HG03039 (cell line): ENCODE measurements around the gene FNBP1.

Source experiments
- ATAC-seq: cut with Tn5 transposase; IDR thresholded peaks from one replicate; pipeline ENCODE4 v1.9.1; 2021; ENCODE audit warnings: mild to moderate bottlenecking, moderate library complexity; ENCODE audit not compliant: unreplicated experiment

The FNBP1 gene

DNA sequence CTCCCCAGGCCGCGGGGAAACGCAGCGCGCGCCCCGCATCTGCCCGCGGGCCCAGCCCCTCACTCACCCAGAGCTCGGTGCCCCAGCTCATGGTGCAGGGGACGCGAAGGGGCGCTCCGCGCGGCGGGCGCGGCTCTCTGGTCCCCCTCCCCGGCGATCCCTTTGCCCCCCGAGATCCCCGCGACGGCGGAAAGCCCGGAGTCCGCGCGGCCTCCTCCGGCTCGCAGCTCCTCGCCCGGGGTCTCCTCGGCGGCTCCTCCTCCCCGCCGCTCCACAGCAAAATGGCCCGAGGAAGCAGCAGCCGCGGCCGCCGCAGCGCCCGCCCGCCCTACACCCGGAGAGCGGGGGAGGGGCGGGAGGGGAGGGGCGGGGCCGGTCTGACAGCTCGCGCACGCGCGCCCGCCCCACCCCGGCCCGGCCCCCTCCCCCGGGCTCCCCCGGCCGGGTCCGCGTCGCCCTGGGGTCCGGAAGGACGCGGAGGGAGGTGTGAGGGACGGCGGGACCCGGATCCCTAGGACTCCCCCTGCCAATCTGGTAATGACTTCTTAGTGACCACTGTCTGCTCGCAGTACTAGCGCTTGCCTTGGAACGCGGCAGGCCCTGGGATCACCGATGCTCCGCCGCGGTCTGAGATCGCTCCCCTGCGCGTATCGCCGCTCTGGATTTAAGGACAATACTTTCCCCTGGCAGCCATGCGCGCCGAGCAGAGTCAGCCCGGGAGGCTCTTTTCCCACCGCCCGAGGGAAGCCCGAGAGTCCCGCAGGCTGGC is at the start of gene FNBP1:
FNBP1 (minus strand) TSS at position 305 of the 769 bp plus-strand sequence; CDS start at position 91, 214 bp downstream.
- ATAC-seq = no peak

DNA sequence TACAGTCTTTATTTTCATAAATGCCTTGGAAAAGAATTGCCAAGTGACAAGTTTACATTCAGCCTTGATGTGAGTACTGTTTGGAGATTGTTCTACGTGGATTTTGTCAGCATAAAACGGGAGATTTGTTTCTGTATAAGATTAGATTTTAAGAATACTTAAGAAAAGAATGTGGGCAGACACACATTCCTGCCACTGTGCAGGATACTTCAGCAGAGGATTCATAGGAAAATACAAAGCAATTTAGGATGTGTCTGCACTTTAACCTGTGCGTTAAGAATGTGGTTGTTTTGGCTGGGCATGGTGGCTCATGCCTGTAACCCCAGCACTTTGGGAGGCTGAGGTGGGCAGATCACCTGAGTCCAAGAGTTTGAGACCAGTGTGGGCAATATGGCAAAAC is 47.9 kb upstream of the FNBP1 start:
- no peak for ATAC-seq

DNA sequence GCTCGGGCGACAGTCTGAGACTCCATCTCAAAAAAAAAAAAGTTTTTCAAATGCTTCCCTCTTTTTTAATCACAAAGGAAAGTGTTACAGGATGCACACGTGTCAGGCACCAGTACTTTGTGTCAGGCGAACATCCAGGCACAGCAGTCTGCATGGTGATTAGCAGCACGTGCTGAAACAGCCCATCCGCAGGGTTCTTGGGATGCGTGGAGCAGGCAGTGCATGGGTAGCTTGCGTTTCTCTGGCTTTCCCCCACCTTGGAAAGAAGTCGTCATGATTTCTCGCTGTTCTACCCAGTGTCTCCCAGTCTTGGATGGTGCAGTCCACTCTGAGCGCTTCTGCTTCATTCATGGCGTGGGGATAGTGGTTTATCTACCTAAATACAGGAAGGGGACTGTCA is 46.2 kb upstream of the FNBP1 start:
- ATAC-seq = no peak

DNA sequence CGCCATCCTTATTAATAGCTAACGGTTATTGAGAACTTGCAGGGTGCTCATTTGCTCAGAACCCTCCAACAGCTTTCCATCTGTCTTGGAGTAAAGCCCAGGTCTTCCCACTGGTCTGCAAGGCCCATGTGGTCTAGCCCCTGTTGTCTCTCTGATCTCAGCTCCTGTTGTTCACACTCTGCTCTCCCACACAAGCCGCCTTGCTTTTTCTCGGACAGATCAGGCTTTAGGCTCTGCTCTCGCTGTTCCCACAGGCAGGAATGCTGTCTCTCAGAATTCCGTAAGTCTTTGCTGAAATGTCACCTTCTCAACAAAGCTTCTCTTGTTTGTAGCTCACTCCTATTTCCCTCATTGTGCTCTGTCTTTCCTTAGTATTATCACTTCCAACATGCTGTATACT is 45.1 kb upstream of the FNBP1 start:
- ATAC-seq = no peak

DNA sequence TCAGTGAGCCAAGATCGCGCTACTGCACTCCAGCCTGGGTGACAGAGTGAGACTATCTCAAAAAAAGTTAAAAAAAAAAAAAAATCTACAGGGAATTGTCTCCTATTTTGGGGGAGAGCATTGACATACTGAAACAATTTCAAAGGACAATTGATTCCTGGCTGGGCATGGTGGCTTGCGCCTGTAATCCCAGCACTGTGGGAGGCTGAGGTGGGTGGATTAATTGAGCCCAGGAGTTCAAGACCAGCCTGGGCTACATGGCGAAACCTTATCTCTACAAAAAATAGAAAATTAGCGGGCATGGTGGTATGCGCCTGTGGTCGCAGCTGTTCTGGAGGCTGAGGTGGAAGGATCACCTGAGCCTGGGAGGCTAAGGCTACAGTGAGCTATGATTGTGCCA is 41.3 kb upstream of the FNBP1 start:
- ATAC-seq = no peak

DNA sequence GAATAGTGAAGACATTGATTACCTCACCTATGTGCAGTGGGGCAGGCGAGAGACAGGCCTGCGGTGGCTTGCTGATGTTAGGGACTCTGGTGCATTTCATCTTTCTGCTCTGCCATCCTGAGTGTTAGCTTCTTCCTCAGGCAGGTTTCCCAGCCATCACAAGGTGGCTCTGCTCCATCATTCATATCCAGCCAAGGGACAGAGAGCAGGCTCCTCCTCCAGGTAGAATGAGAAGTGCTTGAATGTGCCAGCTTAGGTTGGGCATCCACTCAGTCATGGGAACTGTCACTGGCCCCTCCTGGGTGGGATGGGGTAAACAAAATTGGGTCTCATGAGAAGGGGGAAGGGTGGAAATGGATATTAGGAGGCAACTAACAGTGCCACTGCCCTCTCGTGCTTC is 35.6 kb upstream of the FNBP1 start:
- no peak for ATAC-seq

DNA sequence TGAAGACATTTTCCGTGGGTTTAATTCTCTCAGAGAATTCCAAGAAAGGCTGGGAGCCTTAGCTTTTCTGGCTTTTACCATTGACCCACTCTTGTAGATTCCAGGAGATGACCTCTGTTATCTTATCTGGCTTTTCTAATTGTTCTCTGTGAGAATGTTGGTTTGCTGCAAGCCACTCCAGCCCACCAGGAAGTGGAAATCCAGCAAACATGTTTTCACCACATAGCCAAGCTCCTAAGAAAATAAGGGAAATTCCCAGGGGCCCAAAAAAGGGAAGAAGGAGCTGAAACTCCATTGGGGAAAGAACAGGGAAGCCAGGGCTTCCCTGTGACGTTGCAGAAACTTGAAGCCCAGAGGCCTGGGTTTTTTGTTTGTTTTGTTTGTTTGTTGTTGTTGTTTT is 30.4 kb upstream of the FNBP1 start:
- ATAC-seq = no peak

DNA sequence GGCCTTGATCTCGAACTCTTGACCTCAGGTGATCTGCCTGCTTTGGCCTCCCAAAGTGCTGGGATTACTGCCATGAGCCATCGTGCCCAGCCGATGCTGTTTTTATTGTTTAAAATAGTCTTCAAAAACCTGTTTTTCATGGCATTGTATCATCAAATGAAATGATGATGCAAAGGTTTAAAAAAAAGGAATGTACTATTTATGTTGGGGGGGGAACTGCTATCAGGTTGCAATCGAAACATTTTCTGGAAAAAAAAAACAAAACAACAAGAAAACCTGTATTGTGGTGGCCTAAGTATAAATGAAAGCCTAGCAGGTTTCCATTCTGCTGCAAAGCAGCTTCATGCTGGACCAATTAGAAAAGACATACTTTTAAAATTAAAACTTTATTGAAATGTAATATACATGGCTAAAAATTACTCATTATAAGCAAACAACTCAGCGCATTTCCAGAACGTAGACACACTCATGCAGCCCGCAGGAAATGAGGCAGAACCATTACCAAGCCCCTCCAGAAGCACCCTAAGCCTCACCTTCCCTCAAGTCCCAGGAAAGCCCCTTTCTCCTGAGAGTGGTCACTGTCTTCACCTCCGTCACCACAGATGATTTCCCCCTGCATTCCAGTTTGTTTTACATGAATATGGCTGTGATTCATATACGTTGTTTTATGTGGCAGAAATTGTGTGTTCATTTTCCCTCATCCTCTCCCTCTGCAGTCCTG is 29.7 kb upstream of the FNBP1 start:
- no peak for ATAC-seq

DNA sequence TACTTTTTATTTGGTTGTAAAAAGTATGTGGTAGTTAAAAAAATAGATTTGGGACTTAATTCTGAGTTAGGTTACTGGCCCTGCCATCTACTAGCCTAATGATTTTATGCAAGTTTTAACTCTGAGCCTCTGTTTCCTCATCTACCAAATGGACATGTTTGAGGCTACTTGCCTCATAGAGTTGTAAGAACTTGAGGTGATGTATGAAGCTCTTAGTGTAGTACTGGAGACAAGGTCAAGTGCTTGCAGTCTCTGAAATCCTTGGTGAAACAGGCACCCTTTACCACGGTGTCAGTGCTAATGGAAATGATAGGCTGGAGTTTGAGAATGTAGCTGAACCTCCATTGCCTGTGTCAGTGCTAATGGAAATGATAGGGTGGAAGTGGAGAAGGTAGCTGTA is 26.1 kb upstream of the FNBP1 start:
- ATAC-seq = no peak

DNA sequence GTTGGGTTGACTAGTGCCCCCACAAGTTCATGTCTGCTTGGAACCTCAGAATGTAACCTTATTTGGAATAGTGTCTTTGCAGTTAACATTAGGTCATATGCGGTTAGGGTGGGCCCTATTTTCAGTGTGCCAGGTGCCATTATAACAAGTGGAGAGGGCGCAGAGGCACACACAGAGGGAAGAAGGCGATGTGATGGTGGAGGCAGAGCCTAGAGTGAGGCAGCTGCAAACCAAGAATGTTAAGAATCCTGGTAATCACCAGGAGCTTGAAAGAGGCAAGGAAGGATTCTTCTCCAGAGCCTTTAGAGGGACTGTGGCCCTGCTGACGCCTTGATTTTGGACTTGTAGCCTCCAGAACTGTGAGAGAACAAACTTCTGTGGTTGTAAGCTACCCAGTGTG is 21.6 kb upstream of the FNBP1 start:
- ATAC-seq = no peak

DNA sequence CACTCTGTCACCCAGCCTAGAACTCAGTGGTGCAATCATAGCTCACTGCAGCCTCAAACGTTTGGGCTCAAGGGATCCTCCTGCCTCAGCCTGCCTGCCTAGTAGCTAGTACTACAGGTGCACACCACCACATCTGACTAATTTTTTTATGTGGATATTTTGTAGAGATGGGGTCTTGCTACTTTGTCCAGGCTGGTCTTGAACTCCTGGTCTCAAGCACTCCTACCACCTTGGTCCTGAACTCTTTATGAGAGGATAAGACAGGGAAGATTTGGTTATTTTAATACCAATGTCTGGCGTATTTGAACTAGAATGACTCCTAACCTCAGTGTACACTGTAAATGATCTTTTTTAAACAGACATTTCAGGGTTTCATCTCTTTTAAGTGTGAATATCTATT is 19.8 kb upstream of the FNBP1 start:
- no peak for ATAC-seq

DNA sequence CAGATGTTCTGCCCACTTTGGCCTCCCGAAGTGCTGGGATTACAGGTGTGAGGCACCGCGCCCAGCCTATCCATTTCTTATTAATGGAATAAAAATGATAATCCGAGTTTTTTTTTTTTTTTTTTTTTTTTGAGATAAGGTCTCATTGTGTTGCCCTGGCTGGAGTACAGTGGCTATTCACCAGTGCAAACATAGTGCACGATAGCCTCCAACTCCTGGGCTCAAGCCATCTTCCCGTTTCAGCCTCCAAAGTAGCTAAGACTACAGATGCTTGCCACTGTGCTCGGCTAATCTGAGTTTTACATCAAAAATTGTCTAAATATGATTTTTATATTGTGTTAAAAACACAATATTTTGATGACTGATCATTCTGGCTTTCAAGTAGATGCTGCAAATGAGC is 17.3 kb upstream of the FNBP1 start:
- no peak for ATAC-seq

DNA sequence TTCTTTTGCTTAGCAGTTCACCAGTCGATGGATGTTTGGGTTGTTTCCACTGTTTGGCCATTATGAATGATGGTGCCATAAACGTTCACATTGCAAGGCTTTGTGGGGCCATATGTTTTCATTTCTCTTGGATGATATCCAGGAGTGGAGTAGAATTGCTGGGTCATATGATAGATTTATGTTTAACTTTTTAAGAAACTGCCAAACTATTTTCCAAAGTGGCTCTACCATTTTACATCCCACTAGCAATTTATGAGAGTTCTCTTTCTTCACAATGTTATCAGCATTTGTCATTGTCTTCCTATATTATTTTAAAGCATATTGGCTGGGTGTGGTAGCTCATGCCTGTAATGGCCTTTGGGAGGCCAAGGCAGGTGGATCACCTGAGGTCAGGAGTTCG is 15.9 kb upstream of the FNBP1 start:
- ATAC-seq = no peak

DNA sequence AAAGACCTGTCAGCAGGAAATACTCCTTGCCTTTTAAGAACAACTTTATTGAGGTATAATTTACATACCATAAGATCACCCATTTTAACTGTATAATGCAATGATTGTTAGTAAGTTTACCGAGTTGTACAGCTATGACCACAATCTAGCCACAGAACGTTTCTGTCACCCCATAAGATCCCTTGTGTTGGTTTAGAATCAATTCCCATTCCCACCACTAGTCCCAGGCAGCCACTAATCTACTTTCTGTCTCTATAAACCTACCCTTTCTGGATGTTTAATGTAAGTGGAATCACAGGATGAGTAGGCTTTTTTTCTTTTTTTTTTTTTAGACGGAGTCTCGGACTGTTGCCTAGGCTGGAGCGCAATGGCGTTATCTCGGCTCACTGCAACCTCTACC is 15.2 kb upstream of the FNBP1 start:
- no peak for ATAC-seq

DNA sequence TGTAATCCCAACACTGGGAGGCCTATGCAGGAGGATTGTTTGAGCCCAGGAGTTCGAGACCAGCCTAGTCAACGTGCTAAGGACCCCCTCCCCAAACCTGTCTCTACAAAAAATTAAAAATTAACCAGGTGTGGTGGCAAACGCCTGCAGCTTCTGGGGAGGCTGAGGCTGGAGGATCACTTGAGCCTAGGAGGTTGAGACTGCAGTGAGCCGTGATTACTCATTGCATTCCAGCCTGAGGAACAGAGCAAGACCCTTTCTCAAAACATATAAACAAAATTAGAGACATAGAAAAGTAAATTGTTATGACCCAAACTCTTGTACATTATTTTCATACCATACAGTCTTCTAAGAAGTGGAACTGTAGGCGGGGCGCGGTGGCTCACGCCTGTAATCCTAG is 11.8 kb upstream of the FNBP1 start:
- ATAC-seq = no peak

DNA sequence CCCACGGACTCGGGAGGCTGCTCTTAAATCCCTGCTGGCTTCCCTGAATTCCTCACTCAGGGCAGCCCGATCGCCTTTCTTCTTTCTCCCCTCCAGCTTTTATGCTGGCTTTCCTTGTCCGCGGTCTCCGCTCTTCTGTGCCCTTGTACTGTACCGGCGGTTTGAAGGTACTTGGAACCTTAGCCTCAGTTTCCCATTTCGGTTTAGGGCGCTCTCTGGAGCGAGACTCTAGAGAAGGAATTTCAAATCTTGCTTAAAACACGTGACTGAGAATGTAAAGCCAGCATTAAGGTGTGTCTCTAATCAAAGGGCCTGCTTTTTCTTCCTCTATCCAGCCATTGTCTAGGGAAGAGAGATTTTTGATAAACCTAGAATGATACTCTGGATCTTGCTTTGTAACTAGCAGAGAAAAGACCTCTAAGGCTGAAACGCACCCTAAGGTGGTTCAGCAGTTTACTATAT is 11.4 kb upstream of the FNBP1 start:
- no peak for ATAC-seq

DNA sequence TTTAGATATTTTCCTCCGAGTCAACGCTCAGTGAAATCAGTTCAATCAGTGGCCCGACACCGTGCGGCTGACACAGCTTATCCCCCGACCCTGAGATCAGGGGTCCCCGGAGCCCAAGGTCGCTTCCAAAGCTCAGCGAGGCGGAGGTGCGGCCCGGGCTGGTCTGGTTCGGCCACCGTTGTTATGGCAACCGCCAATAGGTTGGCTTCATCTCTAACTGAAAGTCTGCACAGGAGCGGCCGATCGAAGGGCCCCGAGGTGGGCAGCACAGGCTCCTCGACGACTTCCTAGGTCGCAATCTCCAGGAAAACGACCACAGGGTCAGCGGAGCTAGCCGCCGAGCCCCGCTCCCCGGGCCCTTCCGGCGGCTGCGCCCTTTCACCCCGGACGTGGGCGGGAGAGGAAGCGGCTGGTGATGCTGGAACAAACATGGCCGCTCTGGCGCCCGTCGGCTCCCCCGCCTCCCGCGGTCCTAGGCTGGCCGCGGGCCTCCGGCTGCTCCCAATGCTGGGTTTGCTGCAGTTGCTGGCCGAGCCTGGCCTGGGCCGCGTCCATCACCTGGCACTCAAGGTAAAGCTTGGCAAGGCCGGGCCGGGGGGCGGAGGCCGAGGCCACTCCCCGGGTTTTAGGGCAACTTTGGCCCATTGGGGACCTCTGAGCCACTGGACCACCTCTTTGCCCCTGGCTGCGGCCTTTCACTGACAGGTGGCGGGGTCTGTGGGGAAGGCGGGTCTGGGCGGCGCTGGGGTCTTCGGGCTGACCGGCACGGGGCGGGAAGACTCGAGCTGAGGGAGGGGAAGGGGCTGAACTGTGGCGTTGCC is 10.7 kb upstream of the FNBP1 start, which contains the start of gene GPR107:
GPR107 (plus strand) TSS at position 403 of the 821 bp plus-strand sequence; CDS start at position 430, 27 bp downstream.
- peak; percentile 45 for ATAC-seq

DNA sequence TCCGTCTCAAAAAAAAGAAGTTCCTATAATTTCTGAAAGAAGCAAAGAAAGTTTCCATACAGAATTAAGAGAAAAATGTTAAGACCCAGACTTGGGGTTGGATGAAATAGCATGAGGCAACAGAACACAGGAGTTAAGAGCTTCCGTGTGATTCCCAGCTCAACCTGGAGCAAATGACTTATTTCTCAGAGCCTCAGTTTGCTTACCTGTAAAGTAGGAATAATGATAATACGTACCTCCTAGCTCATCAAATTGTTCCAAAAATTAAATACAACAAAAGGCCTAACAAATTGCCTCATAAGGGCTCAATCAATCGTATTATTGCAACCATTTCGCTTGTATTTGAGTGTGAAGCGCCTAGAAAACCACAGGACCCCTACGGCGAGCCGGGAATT is 10.1 kb upstream of the FNBP1 start:
- no peak for ATAC-seq

DNA sequence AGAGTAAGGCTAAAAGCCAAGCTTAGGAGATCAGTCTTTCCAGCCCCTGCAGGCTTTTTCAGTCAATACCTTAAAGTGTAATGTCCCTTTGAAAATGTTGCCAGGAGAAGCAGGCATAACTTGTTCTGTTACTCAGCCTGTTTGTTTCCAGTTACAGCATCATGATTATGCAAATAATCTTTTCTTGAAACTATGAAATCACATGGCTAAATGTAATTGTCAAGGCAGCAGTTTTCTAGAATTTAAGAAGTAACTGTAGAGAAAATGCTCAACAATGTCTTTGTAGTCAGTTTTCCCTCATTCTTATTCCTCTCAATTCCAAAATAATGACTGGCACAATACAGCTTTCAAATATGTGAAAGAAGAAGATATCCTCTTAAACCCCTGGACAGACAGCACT is 8.9 kb upstream of the FNBP1 start:
- ATAC-seq = no peak

DNA sequence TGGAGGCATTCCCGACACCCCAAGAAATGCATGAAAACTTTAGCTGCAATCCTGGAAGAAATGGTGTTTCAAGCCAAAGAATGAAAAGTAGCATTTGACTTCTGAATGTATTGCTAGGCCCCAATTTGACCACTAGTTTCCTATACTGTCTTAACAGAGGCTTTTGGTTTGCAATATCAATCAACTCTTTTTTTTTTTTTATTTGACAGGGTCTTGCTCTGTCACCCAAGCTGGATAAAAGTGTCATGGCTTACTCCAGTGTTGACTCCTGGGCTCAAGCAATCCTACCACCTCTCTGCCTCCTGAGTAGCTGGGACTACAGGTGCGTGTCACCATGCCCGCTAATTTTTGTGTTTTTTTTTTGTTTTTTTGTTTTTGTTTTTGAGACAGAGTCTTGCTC is 7.5 kb upstream of the FNBP1 start:
- ATAC-seq = no peak

DNA sequence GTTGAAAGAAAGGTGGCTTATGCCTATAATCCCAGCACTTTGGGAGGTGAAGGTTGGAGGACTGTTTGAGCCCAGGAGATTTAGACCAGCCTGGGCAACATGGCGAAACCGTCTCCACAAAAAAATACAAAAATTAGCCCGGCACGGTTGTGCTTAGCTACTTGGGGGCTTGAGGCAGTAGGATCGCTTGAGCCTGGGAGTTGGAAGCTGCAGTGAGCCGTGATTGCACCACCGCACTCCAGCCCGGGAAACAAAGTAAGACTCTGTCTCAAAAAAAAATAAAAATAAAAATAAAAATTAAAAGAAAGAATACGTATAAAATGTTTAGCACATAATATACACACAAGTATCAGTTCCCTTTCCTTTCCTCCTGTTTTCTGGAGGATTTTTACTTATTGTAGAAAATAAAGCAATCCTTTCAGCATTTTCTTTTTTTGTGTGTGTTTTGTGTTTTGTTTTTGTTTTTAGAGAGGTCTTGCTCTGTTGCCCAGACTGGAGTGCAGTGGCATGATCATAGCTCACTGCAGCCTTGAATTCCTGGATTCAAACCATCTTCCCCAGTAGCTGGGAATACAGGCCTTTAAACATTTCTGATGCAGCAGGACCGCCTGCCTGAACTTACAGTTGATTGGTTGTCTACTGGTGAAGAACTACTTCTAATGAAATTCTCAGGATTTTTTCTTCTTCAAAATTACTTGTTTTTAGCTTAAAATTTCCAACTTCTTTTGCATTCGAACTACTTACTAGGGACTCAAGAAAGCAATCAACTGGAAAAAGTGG is 6.6 kb upstream of the FNBP1 start:
- ATAC-seq = no peak
